Measurements from ENCODE around the gene TPD52L2.

TPD52L2 gene

DNA sequence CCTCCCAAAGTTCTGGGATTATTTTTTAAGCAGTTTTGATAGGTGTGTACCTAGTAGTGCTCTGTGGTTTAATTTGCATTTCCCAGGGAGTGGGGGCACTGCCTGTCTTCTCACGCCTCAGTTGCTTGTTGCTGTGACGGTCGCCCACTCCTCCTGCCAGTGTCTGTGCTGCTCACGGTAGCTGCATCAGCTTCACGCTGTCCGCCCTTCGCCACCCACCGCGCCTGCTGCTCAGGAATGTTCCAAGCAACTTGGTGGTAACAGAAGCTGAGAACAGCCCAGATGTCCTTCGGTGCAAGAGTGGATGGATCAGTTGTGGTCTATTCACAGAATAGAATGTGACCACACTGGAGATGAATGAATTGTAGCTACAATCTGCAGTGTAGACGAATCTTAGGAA lies 52.7 kb downstream of the TPD52L2 start:
- no peak for ATAC-seq
- no peak for TF ChIP-seq ZFP3 (CRISPR knock-in tag; IDR thresholded peaks at IDR 0.05)
- no peak for TF ChIP-seq SNAI2 (CRISPR knock-in tag; IDR thresholded peaks at IDR 0.05)
- TF ChIP-seq PPARA (CRISPR knock-in tag; IDR thresholded peaks at IDR 0.05; ENCODE audit: borderline replicate concordance), result no peak
- no peak for TF ChIP-seq ZFP30 (CRISPR knock-in tag; IDR thresholded peaks at IDR 0.05)
- TF ChIP-seq ESRRG (CRISPR knock-in tag; IDR thresholded peaks at IDR 0.05), result no peak
- TF ChIP-seq, protein P1, sequence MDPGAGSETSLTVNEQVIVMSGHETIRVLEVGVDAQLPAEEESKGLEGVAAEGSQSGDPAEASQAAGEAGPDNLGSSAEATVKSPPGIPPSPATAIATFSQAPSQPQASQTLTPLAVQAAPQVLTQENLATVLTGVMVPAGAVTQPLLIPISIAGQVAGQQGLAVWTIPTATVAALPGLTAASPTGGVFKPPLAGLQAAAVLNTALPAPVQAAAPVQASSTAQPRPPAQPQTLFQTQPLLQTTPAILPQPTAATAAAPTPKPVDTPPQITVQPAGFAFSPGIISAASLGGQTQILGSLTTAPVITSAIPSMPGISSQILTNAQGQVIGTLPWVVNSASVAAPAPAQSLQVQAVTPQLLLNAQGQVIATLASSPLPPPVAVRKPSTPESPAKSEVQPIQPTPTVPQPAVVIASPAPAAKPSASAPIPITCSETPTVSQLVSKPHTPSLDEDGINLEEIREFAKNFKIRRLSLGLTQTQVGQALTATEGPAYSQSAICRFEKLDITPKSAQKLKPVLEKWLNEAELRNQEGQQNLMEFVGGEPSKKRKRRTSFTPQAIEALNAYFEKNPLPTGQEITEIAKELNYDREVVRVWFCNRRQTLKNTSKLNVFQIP (CRISPR knock-in tag; IDR thresholded peaks at IDR 0.05; ENCODE audit: borderline replicate concordance, low read depth), result no peak
- TF ChIP-seq CSDC2 (CRISPR knock-in tag; IDR thresholded peaks at IDR 0.05), result no peak
- TF ChIP-seq TOX (CRISPR knock-in tag; IDR thresholded peaks at IDR 0.05; ENCODE audit: borderline replicate concordance), result no peak
- no peak for TF ChIP-seq ZNF565 (CRISPR knock-in tag; conservative IDR thresholded peaks at IDR 0.05; ENCODE audit: low read depth)
- no peak for TF ChIP-seq TCF4 (CRISPR knock-in tag; IDR thresholded peaks at IDR 0.05; ENCODE audit: borderline replicate concordance)
- TF ChIP-seq, protein P2, sequence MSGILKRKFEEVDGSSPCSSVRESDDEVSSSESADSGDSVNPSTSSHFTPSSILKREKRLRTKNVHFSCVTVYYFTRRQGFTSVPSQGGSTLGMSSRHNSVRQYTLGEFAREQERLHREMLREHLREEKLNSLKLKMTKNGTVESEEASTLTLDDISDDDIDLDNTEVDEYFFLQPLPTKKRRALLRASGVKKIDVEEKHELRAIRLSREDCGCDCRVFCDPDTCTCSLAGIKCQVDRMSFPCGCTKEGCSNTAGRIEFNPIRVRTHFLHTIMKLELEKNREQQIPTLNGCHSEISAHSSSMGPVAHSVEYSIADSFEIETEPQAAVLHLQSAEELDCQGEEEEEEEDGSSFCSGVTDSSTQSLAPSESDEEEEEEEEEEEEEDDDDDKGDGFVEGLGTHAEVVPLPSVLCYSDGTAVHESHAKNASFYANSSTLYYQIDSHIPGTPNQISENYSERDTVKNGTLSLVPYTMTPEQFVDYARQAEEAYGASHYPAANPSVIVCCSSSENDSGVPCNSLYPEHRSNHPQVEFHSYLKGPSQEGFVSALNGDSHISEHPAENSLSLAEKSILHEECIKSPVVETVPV (CRISPR knock-in tag; IDR thresholded peaks at IDR 0.05), result no peak
- TF ChIP-seq ARNTL (CRISPR knock-in tag; IDR thresholded peaks at IDR 0.05; ENCODE audit: borderline replicate concordance, low read depth), result no peak
- TF ChIP-seq, protein P3, sequence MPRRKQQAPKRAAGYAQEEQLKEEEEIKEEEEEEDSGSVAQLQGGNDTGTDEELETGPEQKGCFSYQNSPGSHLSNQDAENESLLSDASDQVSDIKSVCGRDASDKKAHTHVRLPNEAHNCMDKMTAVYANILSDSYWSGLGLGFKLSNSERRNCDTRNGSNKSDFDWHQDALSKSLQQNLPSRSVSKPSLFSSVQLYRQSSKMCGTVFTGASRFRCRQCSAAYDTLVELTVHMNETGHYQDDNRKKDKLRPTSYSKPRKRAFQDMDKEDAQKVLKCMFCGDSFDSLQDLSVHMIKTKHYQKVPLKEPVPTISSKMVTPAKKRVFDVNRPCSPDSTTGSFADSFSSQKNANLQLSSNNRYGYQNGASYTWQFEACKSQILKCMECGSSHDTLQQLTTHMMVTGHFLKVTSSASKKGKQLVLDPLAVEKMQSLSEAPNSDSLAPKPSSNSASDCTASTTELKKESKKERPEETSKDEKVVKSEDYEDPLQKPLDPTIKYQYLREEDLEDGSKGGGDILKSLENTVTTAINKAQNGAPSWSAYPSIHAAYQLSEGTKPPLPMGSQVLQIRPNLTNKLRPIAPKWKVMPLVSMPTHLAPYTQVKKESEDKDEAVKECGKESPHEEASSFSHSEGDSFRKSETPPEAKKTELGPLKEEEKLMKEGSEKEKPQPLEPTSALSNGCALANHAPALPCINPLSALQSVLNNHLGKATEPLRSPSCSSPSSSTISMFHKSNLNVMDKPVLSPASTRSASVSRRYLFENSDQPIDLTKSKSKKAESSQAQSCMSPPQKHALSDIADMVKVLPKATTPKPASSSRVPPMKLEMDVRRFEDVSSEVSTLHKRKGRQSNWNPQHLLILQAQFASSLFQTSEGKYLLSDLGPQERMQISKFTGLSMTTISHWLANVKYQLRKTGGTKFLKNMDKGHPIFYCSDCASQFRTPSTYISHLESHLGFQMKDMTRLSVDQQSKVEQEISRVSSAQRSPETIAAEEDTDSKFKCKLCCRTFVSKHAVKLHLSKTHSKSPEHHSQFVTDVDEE (CRISPR knock-in tag; IDR thresholded peaks at IDR 0.05), result no peak
- TF ChIP-seq, protein P4, sequence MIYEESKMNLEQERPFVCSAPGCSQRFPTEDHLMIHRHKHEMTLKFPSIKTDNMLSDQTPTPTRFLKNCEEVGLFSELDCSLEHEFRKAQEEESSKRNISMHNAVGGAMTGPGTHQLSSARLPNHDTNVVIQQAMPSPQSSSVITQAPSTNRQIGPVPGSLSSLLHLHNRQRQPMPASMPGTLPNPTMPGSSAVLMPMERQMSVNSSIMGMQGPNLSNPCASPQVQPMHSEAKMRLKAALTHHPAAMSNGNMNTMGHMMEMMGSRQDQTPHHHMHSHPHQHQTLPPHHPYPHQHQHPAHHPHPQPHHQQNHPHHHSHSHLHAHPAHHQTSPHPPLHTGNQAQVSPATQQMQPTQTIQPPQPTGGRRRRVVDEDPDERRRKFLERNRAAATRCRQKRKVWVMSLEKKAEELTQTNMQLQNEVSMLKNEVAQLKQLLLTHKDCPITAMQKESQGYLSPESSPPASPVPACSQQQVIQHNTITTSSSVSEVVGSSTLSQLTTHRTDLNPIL (CRISPR knock-in tag; IDR thresholded peaks at IDR 0.05; ENCODE audit: low read depth), result no peak
- TF ChIP-seq ZC3H10 (CRISPR knock-in tag; IDR thresholded peaks at IDR 0.05), result no peak
- no peak for TF ChIP-seq PATZ1 (CRISPR knock-in tag; IDR thresholded peaks at IDR 0.05; ENCODE audit: borderline replicate concordance)
- no peak for TF ChIP-seq OSR1 (CRISPR knock-in tag; IDR thresholded peaks at IDR 0.05)

- no peak for TF ChIP-seq PPARA (CRISPR knock-in tag; IDR thresholded peaks at IDR 0.05; ENCODE audit: borderline replicate concordance)
- TF ChIP-seq ZFP3 (CRISPR knock-in tag; IDR thresholded peaks at IDR 0.05), result no peak
- TF ChIP-seq BACH2 (CRISPR knock-in tag; IDR thresholded peaks at IDR 0.05; ENCODE audit: borderline replicate concordance), result no peak
- no peak for TF ChIP-seq TCF4 (CRISPR knock-in tag; IDR thresholded peaks at IDR 0.05; ENCODE audit: borderline replicate concordance)
- TF ChIP-seq TOX (CRISPR knock-in tag; IDR thresholded peaks at IDR 0.05; ENCODE audit: borderline replicate concordance), result no peak
- no peak for TF ChIP-seq RARB (CRISPR knock-in tag; IDR thresholded peaks at IDR 0.05)
- no peak for TF ChIP-seq ZNF565 (CRISPR knock-in tag; conservative IDR thresholded peaks at IDR 0.05; ENCODE audit: low read depth)
- TF ChIP-seq, protein P1 (CRISPR knock-in tag; IDR thresholded peaks at IDR 0.05; ENCODE audit: borderline replicate concordance, low read depth), result no peak
- no peak for ATAC-seq
Measured at GRCh38 chr20:63919130-63919529, 54.1 kb downstream of the TPD52L2 start.

Data from SK-N-SH treated with all-trans-retinoic acid at 6 μM for 48 hours (cell line).